NK-92 treated with Interleukin-12 subunit alpha and Interleukin-12 subunit beta, amount 100 ng/mL, for 24 hours (cell line): ENCODE measurements around the gene SIRT2.
A peak's percentile ranks its signal among the peaks of the same experiment; 100 is the strongest.
"Not testable (repeated sequence)": the region's sequence is repeated elsewhere in the genome, so short reads cannot be mapped to it uniquely, and the experiment has no call there.

Experiments
- DNase-seq: peaks from one replicate; lab custom pipeline; 2025; lab: John Stamatoyannopoulos, UW

SIRT2 gene

GRCh38 chr19:38899447-38900201 lies at the start of gene SIRT2, which contains the start of gene NFKBIB:
SIRT2 (minus strand) TSS chr19:38899618; CDS start chr19:38899521, 97 bp downstream.
NFKBIB (plus strand) TSS chr19:38899969; CDS start chr19:38900033, 64 bp downstream.
- peak; percentile 100 for DNase-seq

GRCh38 chr19:38946229-38947010 lies 47.0 kb upstream of the SIRT2 start:
- no peak for DNase-seq

- DNase-seq = no peak
Measured at GRCh38 chr19:38945562-38946228, 46.3 kb upstream of the SIRT2 start.

DNA sequence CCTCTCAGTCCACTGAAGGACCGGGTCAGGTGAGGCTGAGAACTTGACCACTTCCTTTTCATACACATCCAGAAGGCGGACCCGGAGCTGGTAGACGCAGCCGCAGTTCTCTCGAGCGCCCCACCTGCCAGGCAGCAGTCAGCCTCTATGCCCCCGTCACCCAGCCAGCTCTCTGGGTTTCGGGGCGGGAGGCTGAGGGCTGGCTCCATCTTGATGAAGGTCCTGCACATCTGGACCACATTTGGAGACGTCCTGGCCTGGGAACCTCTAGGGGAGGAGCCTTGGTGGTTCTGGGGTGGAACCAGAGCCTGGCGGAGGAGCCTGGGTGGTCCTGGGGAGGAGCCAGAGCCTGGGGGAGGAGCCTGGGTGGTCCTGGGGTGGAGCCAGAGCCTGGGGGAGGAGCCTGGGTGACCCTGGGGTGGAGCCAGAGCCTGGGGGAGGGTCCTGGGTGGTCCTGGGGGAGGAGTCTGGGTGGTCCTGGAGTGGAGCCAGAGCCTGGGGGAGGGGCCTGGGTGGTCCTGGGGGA lies 45.6 kb upstream of the SIRT2 start:
- no peak for DNase-seq

DNA sequence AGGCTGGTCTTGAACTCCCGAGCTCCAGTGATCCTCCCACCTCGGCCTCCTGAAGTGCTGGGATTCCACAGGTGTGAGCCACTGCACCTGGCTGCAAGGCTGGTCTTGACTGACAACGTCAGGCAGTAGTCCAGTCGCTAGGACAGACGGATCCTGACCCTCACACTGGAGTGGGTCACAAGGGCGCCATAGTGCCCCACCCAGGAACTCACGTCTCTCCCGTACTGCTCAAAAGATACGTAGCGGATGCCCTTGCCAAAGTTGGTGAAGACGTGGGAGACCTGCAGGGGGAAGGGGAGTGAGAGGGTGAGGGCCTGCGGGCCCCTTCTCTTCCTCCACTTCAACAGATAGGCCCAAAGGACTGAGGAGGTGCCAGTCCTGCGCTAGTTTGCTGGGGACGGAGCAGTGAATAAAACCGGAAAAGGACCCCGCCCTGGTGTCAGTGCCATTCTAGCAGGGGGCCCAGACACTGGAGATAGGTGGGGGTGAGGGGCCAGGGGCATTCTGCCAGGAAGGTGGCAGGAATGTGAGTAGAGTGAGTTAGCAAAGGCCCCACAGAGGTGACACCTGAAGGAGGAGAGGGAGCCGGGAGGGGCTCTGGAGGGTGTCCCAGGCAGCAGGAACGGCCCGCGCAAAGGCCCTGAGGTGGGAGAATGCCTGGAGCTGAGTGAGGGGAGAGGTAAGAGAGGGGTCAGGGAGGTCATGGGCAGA lies 43.2 kb upstream of the SIRT2 start:
- DNase-seq = no peak

GRCh38 chr19:38941979-38942378 lies 42.6 kb upstream of the SIRT2 start:
- DNase-seq = no peak

DNA sequence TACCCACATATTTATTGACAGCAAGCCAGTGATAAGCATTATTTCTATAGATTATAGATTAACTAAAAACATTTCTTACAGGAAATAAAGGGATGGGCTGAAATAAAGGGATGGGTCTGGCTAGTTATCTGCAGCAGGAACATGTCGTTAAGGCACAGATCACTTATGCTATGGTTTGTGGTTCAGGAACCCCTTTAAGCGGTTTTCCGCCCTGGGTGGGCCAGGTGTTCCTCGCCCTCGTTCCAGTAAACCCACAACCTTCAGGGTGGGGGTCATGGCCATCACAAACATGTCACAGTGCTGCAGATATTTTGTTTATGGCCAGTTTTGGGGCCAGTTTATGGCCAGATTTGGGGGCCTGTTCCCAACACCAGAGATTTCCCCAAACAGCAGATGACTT lies 42.0 kb upstream of the SIRT2 start:
- not testable (repeated sequence) for DNase-seq

GRCh38 chr19:38939957-38940356 lies 40.5 kb upstream of the SIRT2 start:
- DNase-seq = no peak

DNA sequence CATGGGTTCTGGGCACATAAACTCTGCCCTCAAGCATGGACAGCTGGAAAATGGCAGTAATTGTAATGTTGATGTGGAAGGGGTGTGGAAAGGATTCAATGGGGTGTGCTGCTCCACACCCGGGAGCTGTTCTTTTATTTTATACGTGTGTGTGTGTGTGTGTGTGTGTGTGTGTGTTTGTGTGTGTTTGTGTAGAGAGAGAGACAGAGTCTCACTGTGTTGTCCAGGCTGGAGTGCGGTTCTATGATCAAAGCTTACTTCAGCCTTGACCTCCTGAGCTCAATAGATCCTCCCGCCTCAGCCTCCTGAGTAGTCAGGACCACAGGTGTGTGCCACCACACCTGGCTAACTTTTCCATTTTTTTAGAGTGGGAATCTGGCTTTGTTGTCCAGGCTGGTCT lies 34.1 kb upstream of the SIRT2 start:
- no peak for DNase-seq

DNA sequence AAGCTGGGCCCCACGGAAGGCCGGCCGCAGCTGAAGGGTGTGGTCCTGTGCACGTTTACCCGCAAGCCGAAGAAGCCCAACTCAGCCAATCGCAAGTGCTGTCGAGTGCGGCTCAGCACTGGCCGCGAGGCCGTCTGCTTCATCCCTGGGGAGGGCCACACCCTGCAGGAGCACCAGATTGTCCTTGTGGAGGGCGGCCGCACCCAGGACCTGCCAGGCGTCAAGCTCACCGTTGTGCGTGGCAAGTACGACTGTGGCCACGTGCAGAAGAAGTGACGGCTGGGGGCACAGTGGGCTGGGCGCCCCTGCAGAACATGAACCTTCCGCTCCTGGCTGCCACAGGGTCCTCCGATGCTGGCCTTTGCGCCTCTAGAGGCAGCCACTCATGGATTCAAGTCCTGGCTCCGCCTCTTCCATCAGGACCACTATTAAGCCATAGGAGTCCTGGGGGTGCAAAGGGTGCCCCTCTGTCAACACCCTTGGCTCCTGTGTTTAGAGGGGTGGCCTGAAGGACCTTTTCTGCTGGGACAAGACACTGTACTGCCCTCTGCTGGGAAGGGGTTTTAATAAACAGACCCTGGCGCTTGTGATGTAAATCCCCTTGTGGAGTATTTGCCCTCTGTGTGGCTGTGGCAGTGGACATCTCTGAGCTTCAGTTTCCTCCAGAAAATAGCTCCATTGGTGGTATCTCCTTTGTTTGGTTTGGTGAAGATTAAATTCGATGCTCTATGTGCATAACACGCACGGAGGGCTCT lies 33.2 kb upstream of the SIRT2 start:
- DNase-seq = no peak

GRCh38 chr19:38931521-38931793 lies 32.0 kb upstream of the SIRT2 start:
- DNase-seq = no peak

DNA sequence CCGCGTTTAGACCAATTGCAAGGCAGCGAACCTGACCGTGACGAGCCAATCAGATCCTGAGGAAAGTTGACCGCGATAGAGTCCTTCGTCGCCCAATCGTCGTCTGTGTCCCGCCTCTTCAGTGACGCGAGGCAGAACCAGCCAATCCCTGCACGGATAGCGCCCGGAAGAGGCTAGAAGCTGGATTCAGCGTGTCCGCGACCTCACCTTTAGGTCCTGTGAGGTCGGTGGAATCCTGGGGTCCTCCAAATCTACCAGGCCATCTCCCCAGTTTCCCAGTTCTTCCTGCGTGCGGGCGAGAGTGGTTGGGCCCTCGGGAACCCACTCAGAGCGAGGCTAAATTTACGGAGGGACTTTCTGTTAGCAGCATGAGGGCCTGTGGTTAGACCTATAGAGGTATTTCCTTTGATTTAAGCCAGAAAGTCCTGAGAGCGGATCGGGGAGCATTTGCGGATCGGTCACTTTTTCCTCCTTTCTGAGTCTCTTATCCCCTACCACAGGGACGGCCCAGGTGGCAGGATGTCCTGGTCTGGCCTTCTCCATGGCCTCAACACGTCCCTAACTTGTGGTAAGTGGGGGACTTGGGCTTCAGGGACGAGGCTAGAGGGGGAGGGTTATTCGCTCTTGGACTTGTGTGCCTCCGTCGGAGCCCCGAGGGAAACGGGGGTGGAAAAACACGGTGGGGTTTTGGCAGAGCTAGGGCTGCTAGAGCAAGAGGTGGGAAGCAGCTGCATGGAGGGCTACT lies 31.5 kb upstream of the SIRT2 start, which contains the start of gene MRPS12:
Gene MRPS12 (plus strand): TSS at position 169 of the 745 bp plus-strand sequence. CDS start 351 bp downstream, at position 520.
- DNase-seq = peak; percentile 98

DNA sequence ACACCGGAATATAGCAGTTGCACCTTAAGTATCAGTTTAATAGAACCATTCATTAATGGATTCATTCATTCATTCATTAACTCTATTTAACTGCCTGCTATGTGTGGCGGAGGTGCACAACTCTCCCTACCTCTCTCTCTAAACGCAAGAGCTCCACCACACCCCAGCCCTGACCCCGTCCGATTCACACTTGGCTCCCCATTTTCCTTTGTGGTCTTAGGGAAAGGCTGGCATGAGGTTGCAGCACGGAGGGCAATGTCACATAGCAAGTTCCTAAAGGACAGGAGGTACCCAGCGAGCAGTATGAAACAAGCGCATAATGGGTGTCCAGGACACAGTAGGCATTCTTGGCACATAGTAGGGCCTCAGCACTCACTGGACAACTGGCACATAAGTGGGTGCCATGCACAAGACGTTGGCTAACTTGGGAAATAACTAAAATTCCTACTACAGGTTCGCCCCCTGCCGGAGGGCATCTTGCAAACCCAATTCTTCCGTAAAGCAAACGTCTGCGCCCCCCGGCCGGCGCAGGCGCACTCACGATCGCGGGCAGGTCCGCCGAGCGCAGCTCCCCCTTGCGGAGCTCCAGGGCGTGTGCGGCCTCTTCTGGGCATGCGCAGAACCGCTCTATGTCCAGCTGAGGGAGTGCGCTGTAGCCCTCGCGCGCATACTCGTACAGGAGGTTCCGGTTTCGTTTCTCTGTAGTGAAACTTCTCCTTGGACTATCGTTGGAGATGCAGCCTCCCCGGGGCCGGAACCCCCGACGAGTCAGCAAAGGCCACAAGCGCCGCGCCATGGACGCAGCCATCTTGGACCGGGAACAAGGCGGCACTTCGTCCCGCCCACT lies 30.7 kb upstream of the SIRT2 start, which contains the start of gene SARS2:
Gene SARS2 (minus strand): TSS at position 835 of the 847 bp plus-strand sequence. CDS start 27 bp downstream, at position 808.
- DNase-seq = peak; percentile 97

GRCh38 chr19:38928391-38929001 lies 29.1 kb upstream of the SIRT2 start:
- DNase-seq = no peak

DNA sequence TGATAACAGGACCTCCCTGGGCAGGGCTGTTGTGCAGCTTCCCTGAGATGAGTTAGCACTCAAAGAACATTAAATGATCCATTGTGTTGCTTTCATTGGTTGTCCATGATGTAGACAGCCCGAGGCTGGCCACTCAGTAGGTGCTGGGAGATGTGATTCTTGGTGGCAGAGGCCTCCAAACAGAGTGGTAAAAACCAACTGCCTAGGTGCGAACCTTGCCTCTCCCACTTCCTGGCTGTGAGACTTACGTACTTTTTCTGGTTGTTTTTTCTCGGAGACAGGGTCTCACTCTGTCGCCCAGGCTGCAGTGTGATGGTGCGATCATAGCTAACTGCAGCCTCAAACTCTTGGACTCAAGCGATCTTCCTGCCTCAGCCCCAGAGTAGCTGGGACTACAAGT lies 25.0 kb upstream of the SIRT2 start:
- no peak for DNase-seq

DNA sequence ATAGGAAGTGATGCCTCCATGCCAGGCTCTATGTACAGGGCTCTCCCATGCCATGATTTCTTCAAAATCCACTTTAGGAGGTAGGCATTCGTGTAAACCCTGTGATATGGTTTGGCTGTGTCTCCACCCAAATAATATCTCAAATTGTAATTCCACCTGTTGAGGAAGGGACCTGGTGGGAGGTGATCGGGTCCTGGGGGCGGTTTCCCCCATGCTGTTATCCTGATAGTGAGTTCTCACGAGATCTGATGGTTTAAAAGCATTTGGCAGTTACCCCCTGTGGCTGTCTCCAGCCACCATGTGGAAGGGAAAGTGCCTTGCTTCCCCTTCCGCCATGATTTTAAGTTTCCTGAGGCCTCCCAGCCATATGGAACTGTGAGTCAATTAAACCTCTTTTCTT lies 23.1 kb upstream of the SIRT2 start:
- no peak for DNase-seq

- DNase-seq = no peak
Measured at GRCh38 chr19:38921420-38922274, 22.2 kb upstream of the SIRT2 start.
